MG63 (cell line): ENCODE data around the gene KIF20B. TPM values are rescaled to one million over a fixed set of nuclear protein-coding genes. Genes with fewer than 3 reads are reported as not detected.

Experiments used
- DNase-seq: peaks from one replicate; pipeline ENCODE4 v3.0.0-alpha.2; 2020
- H3K27me3 ChIP-seq: fragments of 250-450 bp; sonication (Bioruptor Pico); 2 replicates; pipeline ENCODE4 v1.5.1; 2020; ENCODE audit warnings: mild to moderate bottlenecking, moderate library complexity
- H3K36me3 ChIP-seq: fragments of 250-450 bp; sonication (Bioruptor Pico); 2 replicates; pipeline ENCODE4 v1.5.1; 2020; ENCODE audit warnings: mild to moderate bottlenecking, moderate library complexity
- H3K4me3 ChIP-seq: fragments of 250-450 bp; sonication (Bioruptor Pico); 2 replicates; pipeline ENCODE4 v1.5.1; 2020; ENCODE audit warnings: mild to moderate bottlenecking, moderate library complexity
- H3K9me3 ChIP-seq: fragments of 250-450 bp; sonication (Bioruptor Pico); 2 replicates; pipeline ENCODE4 v1.5.1; 2020; ENCODE audit warnings: mild to moderate bottlenecking, moderate library complexity
- total RNA-seq: library from RNA; depleted of rRNA; stranded (reverse); fragments of >200 nt; shearing (Covaris generic); gene quantifications from 2 replicates; pipeline ENCODE4 v1.2.3, GENCODE V29; 2014; ENCODE audit warnings: low replicate concordance

KIF20B gene
- total RNA-seq, 1 experiment from 2014 or later = 8.2 TPM

- no peak overlapping the region for H3K4me3 ChIP-seq
- no peaks in the 10 kb centered on the region for H3K9me3 ChIP-seq
- no peaks in the 10 kb centered on the region for H3K36me3 ChIP-seq
- no peaks in the 10 kb centered on the region for H3K27me3 ChIP-seq
- DNase-seq = no peak
Measured at GRCh38 chr10:89670926-89671325, 30.5 kb upstream of the KIF20B start.

GRCh38 chr10:89677341-89677740 is 24.0 kb upstream of the KIF20B start:
- DNase-seq = no peak
- Histone ChIP-seq H3K27me3 (no peaks in the 10 kb centered on the region), H3K4me3 (no peak overlapping the region), H3K9me3 (no peaks in the 10 kb centered on the region), H3K36me3 (no peaks in the 10 kb centered on the region)

DNA sequence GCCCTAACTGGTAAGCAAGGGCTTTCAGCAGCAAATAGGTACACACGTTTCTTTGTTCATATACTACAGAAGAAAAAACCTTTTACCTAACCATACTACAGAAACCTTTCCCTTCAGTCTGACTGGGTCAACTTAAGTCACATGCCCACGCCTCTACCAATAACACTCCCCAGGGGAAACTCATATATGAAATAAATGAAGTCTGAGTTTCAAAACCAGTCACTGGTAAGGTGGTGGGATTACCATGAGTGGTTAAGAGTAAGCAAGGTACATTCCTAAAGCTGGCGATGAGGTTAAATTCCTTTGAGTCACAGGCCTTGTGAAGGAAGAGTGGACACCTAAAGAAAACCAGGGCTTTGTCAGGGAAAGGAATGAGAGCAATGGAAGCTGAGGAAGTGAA is 21.4 kb upstream of the KIF20B start:
- Histone ChIP-seq H3K36me3 (no peaks in the 10 kb centered on the region), H3K27me3 (no peaks in the 10 kb centered on the region), H3K9me3 (no peaks in the 10 kb centered on the region), H3K4me3 (no peak overlapping the region)
- DNase-seq = no peak

GRCh38 chr10:89683883-89684282 is 17.5 kb upstream of the KIF20B start:
- H3K4me3 ChIP-seq = no peak overlapping the region
- DNase-seq = no peak
- H3K9me3 ChIP-seq = no peaks in the 10 kb centered on the region
- no peaks in the 10 kb centered on the region for H3K36me3 ChIP-seq
- H3K27me3 ChIP-seq = no peaks in the 10 kb centered on the region

DNA sequence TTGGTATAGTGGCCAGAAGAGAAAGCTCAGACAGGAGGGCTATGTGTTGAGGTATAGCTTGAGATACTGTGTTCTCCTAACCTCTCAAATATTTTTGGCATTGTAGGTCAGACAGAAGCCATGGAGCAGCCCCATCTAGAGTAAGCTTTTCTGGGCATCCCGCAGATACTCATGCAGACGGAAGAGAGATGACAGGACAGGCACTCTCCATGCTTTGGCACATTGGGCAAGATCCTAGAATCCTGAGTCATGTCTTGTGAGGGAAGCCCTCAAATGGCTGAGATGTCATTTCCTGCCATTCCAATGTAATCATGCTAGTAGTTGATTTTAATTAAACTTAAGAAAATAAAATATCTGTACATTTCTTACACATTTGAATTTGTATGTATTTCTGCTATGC is 16.8 kb upstream of the KIF20B start:
- no peaks in the 10 kb centered on the region for H3K36me3 ChIP-seq

DNA sequence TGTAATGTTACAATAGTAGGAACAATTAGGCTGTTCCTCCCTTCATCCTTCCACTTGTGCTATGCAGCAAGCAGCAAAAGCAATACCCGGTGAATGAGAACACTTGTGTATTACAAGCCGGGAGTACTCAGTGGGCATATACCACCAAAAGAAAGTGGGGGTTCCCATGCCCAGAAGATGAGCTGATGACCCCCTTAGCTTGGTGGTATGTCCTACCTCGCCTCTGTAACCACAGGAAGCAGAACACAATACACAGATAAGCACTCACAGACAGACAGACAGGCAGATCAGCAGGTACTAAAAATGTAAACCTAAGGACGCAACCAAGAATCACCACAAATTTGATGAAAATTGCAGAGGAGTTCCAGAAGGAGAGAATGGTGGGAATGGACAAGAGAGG is 15.5 kb upstream of the KIF20B start:
- H3K9me3 ChIP-seq = no peaks in the 10 kb centered on the region
- no peaks in the 10 kb centered on the region for H3K36me3 ChIP-seq
- DNase-seq = no peak
- no peaks in the 10 kb centered on the region for H3K27me3 ChIP-seq
- no peak overlapping the region for H3K4me3 ChIP-seq

More for the DNA sequence above, 16.8 kb upstream of the KIF20B start:
- no peaks in the 10 kb centered on the region for H3K9me3 ChIP-seq
- H3K4me3 ChIP-seq = no peak overlapping the region
- no peaks in the 10 kb centered on the region for H3K27me3 ChIP-seq
- peak; percentile 18 for DNase-seq

DNA sequence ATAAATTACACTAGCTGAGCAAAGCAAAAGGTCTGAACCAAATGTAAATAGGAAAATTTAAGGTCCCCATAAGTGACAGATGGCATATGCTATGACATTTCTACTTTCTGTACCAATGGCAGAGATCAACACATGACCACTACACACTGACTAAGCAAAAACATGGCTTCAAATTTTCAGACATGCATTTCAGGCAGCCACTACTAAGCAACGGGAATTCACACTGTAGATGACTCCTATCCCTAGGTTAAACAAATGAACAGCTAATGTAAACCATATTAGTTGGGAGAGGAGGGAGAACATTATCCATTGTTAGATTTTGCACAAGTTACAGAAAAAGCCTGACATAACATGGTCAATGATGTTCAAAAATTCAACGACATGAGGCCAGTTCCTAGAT is 11.4 kb upstream of the KIF20B start:
- Histone ChIP-seq H3K27me3 (no peaks in the 10 kb centered on the region), H3K36me3 (no peaks in the 10 kb centered on the region), H3K4me3 (no peak overlapping the region), H3K9me3 (no peaks in the 10 kb centered on the region)
- DNase-seq = no peak

DNA sequence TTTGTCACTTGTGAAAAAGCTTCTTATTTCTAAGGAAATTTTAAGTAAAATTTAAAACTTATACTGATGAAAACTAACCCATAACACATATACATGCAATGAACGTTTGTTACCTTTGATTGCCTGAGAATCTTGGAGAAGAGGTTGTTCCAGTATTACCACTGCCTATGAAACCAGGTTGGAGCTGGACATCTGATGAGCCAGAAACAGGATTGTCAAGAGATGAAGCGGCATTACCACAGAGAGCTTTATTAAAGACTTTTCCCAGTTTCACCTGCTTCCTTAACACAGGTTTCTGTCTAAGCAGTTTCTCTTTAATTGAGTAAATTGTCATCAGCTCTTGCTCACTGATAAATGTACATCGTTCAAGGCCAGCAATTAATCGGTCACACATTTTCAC is 9.0 kb upstream of the KIF20B start:
- H3K4me3 ChIP-seq = no peak overlapping the region
- no peaks in the 10 kb centered on the region for H3K36me3 ChIP-seq
- no peaks in the 10 kb centered on the region for H3K27me3 ChIP-seq
- no peaks in the 10 kb centered on the region for H3K9me3 ChIP-seq
- no peak for DNase-seq

GRCh38 chr10:89693176-89693575 is 8.2 kb upstream of the KIF20B start:
- H3K27me3 ChIP-seq = no peaks in the 10 kb centered on the region
- DNase-seq = no peak
- no peak overlapping the region for H3K4me3 ChIP-seq
- H3K36me3 ChIP-seq = no peaks in the 10 kb centered on the region
- no peaks in the 10 kb centered on the region for H3K9me3 ChIP-seq

DNA sequence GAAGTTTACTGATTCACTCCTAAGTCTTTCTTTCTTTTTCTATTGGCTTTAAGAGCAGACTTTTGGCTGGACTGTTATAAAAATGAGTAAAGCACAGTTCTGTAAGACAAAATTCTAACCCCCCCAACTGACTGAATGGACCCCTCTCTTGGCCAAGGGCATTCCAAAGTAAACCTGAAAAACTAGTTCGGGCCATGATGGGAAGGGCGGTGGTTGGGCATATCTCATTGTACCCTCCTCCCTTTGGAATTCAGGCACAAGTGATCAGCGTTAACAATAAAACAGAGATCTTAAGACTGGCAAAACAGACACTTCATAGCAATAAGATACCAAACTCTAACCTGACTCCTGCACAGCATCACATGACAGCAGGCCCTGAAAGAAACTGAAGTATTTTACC is 6.1 kb upstream of the KIF20B start:
- no peak overlapping the region for H3K4me3 ChIP-seq
- no peak for DNase-seq
- H3K9me3 ChIP-seq = no peaks in the 10 kb centered on the region
- H3K36me3 ChIP-seq = no peaks in the 10 kb centered on the region
- H3K27me3 ChIP-seq = no peaks in the 10 kb centered on the region

GRCh38 chr10:89697946-89698345 is 3.4 kb upstream of the KIF20B start:
- H3K27me3 ChIP-seq = no peaks in the 10 kb centered on the region
- no peak for DNase-seq
- no peaks in the 10 kb centered on the region for H3K36me3 ChIP-seq
- no peak overlapping the region for H3K4me3 ChIP-seq
- no peaks in the 10 kb centered on the region for H3K9me3 ChIP-seq

- no peaks in the 10 kb centered on the region for H3K9me3 ChIP-seq
- no peak for DNase-seq
- no peak overlapping the region for H3K4me3 ChIP-seq
- H3K36me3 ChIP-seq = no peaks in the 10 kb centered on the region
- H3K27me3 ChIP-seq = no peaks in the 10 kb centered on the region
Measured at GRCh38 chr10:89699581-89700064, 1.8 kb upstream of the KIF20B start.

DNA sequence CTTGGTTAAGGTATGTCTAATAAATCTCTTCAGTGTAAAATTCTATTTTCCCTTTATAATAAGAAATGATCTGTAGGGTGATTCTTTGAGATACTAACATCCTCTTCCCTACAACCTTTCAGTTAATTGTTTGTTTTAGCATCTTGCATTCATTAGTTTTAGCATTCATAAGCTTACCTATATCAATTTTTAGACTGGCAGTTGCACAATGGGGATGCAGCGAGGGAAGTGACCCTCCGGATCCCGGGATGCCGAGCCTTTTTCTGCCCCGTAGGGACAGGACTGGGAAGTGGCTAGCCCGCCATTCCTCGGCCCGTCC is 508 bp upstream of the KIF20B start:
- Histone ChIP-seq H3K9me3 (no peaks in the 10 kb centered on the region), H3K4me3 (peak overlapping the region; percentile 67), H3K27me3 (no peaks in the 10 kb centered on the region), H3K36me3 (peaks cover 10% of the 10 kb centered on the region; the same call in 1 of the 2 replicates)
- no peak for DNase-seq

DNA sequence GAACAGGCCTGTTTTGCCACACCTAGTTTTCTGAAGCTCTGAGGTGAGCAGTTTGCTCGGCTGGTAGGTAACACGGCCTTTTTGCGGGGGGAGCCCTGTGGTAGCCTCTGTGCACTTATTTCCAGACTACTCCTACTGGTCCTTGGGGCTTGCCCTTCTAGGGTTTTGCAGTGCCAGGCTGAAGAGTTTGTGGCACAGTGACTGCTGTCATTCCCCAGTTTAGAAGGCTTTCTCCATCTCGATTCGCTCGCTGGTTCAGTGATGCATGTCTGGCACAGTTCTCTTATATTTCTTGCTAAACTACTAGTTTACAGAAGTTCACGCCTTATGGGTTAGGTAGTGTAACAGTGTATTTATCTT is 711 bp downstream of the KIF20B start:
- DNase-seq = no peak
- Histone ChIP-seq H3K36me3 (peaks cover 13% of the 10 kb centered on the region; the same call in 1 of the 2 replicates), H3K9me3 (no peaks in the 10 kb centered on the region), H3K27me3 (no peaks in the 10 kb centered on the region), H3K4me3 (peak overlapping the region; percentile 67)

DNA sequence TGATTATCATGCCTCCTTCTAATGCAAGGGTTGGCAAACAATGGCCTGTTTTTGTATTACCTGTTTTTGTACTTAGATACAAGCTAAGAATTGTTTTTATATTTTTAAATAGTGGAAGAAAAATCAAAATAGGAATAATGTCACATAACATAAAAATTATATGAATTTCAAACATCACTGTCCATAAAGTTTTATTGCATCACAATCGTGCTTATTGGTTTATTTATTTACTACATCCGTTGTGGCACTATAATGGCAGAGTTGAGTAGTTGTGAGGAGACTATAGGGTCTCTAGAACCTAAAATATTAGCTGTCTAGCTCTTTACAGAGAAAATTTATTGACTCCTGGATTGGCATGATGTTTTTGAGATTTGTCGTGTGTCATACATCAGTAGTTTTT is 4.1 kb downstream of the KIF20B start:
- H3K27me3 ChIP-seq = no peaks in the 10 kb centered on the region
- no peaks in the 10 kb centered on the region for H3K9me3 ChIP-seq
- H3K36me3 ChIP-seq = peaks cover 13% of the 10 kb centered on the region
- DNase-seq = no peak
- no peak overlapping the region for H3K4me3 ChIP-seq

DNA sequence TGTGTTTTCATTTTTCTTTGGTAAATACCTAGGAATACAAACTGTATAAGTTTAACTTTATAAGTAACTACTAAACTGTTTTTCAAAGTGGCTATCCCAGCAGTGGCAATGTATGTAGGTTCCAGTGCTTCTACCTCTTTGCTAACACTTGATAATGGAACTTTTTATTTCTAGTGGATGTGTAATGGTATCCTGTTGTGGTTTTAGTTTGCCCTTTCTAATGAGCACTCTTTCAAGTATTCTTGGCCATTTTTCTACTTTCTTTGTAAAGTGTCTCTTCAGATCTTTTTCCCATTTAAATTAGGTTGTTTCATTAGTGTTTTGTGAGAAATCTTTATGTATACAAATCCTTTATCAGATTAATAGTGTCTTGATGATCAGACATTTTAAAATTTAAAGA is 4.6 kb downstream of the KIF20B start:
- H3K27me3 ChIP-seq = no peaks in the 10 kb centered on the region
- no peaks in the 10 kb centered on the region for H3K9me3 ChIP-seq
- H3K4me3 ChIP-seq = no peak overlapping the region
- peaks cover 19% of the 10 kb centered on the region for H3K36me3 ChIP-seq
- DNase-seq = no peak

DNA sequence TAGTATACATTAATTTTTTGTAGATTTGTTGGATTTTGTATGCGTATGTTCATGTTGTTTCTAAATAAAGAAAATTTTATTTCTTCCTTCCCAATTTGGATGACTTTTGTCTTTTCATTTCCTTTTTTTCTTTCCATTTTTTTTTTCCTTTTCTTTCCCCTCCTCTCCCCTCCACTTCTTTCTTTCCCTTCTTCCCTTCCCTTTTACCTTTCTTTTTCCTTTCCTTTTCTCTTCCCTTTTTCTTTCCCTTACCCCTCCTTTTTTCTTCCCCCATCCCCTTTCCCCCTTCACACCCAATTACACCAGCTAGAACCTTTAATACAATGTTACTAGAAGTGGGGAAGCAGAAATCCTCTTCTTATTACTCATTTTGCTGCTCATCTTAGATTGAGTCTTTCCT is 6.0 kb downstream of the KIF20B start:
- Histone ChIP-seq H3K4me3 (no peak overlapping the region), H3K9me3 (no peaks in the 10 kb centered on the region), H3K27me3 (no peaks in the 10 kb centered on the region), H3K36me3 (peaks cover 28% of the 10 kb centered on the region)
- no peak for DNase-seq

DNA sequence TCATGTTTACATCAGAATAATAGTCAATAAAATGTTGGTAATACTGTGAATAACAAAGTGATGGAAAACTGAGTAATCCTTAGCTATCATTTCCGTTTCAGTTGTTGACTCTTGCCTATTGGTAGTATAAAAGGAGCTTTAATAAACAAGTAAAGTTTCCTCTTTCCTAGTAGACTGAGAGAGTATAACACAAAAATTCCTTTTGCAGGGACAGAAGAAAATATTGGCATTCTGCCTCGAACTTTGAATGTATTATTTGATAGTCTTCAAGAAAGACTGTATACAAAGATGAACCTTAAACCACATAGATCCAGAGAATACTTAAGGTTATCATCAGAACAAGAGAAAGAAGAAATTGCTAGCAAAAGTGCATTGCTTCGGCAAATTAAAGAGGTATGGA is 9.4 kb downstream of the KIF20B start:
- DNase-seq = no peak
- H3K36me3 ChIP-seq = peaks cover 40% of the 10 kb centered on the region

GRCh38 chr10:89734616-89735015 is 33.2 kb downstream of the KIF20B start:
- peaks cover 49% of the 10 kb centered on the region for H3K36me3 ChIP-seq
- no peaks in the 10 kb centered on the region for H3K9me3 ChIP-seq
- H3K4me3 ChIP-seq = no peak overlapping the region
- DNase-seq = no peak
- H3K27me3 ChIP-seq = no peaks in the 10 kb centered on the region

More for the DNA sequence above, 9.4 kb downstream of the KIF20B start:
- H3K4me3 ChIP-seq = no peak overlapping the region
- no peaks in the 10 kb centered on the region for H3K9me3 ChIP-seq
- H3K27me3 ChIP-seq = no peaks in the 10 kb centered on the region
